ENCODE data around the gene ARAP3. TPM values are rescaled to one million over a fixed set of nuclear protein-coding genes. Genes with fewer than 3 reads are reported as not detected.

Gene ARAP3
- total and polyA plus RNA-seq, 9 of the 15 experiments (the other 6 are each of a cell fraction or from before 2014, with no cell fraction given) = 0.83 to 25.7 (median 6.4) TPM

DNA sequence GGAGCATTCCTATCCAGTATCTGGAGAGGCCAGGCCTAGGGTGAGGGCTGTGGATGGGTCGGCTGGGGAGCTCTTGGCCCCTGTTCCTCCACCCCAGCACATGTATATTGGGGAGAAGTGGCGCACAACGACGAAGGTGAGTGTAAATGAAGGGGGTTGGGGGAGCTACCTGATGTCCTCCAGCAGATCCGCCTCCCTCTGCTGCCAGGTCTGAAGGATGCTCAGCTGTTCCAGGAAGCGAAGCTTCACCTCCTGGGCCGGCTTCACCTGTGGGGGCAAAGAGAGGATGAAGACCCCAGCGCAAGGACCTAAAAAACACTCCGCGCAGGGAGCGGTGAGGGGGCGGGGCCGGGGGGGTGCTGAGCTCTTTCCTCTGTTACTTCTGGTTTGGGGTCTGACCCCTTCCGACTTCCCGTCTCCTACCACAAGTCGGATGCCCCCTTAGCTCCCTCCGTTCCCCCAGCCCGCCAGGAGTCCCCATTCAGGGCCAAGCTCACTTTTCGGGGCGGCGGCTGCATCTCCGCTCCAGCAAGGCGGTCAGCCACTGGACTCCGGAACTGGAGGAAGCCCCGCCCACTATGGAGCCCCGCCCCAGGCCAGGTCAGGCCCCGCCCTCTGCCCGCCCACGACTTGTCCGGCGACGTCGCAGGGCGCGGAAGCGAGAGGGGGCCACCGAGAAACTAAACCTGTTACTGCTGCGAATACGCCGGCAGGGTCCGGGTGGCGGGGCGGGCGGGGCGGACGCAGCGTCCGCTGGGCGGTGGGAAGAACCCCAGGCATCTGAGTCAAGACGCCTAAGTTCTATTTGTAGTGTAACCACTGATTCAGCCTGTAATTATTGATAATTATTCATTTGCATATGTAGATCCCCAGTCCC is 30.9 kb downstream of the ARAP3 start, which contains the start of gene FCHSD1 (continued):
- TF ChIP-seq FOXK2 (conservative IDR thresholded peaks at IDR 0.05 in 1 of 2, IDR thresholded peaks at IDR 0.05 in 1 of 2; ENCODE audit: low read depth in 2 of 2) (no peak), ZBTB12 (CRISPR knock-in tag; IDR thresholded peaks at IDR 0.05) (no peak), ARID1B (IDR thresholded peaks at IDR 0.05) (no peak), PHB (CRISPR knock-in tag; IDR thresholded peaks at IDR 0.05) (no peak), HDAC2 (IDR thresholded peaks at IDR 0.05) (no peak), SRSF7 (optimal IDR thresholded peaks at IDR 0.05; ENCODE audit: low read depth, low read length) (no peak), CXXC5 (CRISPR knock-in tag; IDR thresholded peaks at IDR 0.05) (peak; percentile 63), KDM5B (IDR thresholded peaks at IDR 0.05; ENCODE audit: insufficient replicate concordance, low read depth, low read length) (peak; percentile 63), RBBP5 (IDR thresholded peaks at IDR 0.05; ENCODE audit: borderline replicate concordance, insufficient read depth, low read length, poor library complexity, severe bottlenecking) (no peak), ZNF445 (CRISPR knock-in tag; IDR thresholded peaks at IDR 0.05; ENCODE audit: low read depth) (no peak), SMARCA4 (IDR thresholded peaks at IDR 0.05) (no peak), SETDB1 (IDR thresholded peaks at IDR 0.05; ENCODE audit: low read length) (no peak), JUND (IDR thresholded peaks at IDR 0.05; ENCODE audit: borderline replicate concordance, low read depth, low read length) (no peak), JUND (tag; IDR thresholded peaks at IDR 0.05; ENCODE audit: borderline replicate concordance, low read depth, low read length) (no peak), SMAD4 (CRISPR knock-in tag; conservative IDR thresholded peaks at IDR 0.05) (no peak), KDM2B (CRISPR knock-in tag; IDR thresholded peaks at IDR 0.05) (no peak), GATA2 (CRISPR knock-in tag; IDR thresholded peaks at IDR 0.05) (no peak)
- TF ChIP-seq, protein P1, sequence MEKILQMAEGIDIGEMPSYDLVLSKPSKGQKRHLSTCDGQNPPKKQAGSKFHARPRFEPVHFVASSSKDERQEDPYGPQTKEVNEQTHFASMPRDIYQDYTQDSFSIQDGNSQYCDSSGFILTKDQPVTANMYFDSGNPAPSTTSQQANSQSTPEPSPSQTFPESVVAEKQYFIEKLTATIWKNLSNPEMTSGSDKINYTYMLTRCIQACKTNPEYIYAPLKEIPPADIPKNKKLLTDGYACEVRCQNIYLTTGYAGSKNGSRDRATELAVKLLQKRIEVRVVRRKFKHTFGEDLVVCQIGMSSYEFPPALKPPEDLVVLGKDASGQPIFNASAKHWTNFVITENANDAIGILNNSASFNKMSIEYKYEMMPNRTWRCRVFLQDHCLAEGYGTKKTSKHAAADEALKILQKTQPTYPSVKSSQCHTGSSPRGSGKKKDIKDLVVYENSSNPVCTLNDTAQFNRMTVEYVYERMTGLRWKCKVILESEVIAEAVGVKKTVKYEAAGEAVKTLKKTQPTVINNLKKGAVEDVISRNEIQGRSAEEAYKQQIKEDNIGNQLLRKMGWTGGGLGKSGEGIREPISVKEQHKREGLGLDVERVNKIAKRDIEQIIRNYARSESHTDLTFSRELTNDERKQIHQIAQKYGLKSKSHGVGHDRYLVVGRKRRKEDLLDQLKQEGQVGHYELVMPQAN (IDR thresholded peaks at IDR 0.05; ENCODE audit: borderline replicate concordance) = 0 out of 2 replicates have a peak, but pooled peaks have one; percentile 24
- TF ChIP-seq, protein P2, sequence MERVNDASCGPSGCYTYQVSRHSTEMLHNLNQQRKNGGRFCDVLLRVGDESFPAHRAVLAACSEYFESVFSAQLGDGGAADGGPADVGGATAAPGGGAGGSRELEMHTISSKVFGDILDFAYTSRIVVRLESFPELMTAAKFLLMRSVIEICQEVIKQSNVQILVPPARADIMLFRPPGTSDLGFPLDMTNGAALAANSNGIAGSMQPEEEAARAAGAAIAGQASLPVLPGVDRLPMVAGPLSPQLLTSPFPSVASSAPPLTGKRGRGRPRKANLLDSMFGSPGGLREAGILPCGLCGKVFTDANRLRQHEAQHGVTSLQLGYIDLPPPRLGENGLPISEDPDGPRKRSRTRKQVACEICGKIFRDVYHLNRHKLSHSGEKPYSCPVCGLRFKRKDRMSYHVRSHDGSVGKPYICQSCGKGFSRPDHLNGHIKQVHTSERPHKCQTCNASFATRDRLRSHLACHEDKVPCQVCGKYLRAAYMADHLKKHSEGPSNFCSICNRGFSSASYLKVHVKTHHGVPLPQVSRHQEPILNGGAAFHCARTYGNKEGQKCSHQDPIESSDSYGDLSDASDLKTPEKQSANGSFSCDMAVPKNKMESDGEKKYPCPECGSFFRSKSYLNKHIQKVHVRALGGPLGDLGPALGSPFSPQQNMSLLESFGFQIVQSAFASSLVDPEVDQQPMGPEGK (CRISPR knock-in tag; IDR thresholded peaks at IDR 0.05; ENCODE audit: borderline replicate concordance) = no peak
- TF ChIP-seq, protein P3, sequence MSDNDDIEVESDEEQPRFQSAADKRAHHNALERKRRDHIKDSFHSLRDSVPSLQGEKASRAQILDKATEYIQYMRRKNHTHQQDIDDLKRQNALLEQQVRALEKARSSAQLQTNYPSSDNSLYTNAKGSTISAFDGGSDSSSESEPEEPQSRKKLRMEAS (CRISPR knock-in tag; IDR thresholded peaks at IDR 0.05) = peak; percentile 34; the same call in 1 of the 2 replicates

Data from K562 (cell line).